ENCODE results near the gene MAPKBP1. TPM values are rescaled to one million over a fixed set of nuclear protein-coding genes. Genes with fewer than 3 reads are reported as not detected.
A peak's percentile ranks its signal among the peaks of the same experiment; 100 is the strongest.

MAPKBP1 gene
- total and polyA plus RNA-seq, 2 of the 8 experiments (the other 6 are each of a cell fraction or from before 2014, with no cell fraction given): 4.3 to 11.3 TPM

- TF ChIP-seq CREB1 (IDR thresholded peaks at IDR 0.05): peak; percentile 74
- no peak for TF ChIP-seq EZH2 (IDR thresholded peaks at IDR 0.05; ENCODE audit: low read depth, low read length, severe bottlenecking)
- TF ChIP-seq GABPA (IDR thresholded peaks at IDR 0.05; ENCODE audit: borderline replicate concordance, insufficient read depth, low read length): 0 out of 2 replicates have a peak, but pooled peaks have one; percentile 9
- TF ChIP-seq TBP (IDR thresholded peaks at IDR 0.05; ENCODE audit: low read depth, low read length): peak; percentile 76
- peak; percentile 54; the same call in 1 of the 2 replicates for TF ChIP-seq POLR2AphosphoS5 (IDR thresholded peaks at IDR 0.05; ENCODE audit: low read depth, low read length)
- TF ChIP-seq ASH2L (IDR thresholded peaks at IDR 0.05; ENCODE audit: low read length): peak; percentile 54
- no peak for TF ChIP-seq KDM1A (IDR thresholded peaks at IDR 0.05; ENCODE audit: borderline replicate concordance, low read length)
- TF ChIP-seq CTCF (IDR thresholded peaks at IDR 0.05; ENCODE audit: control extremely low read depth in 1 of 3, insufficient read depth in 1 of 3, low read depth in 1 of 3, low read length in 3 of 3): peak; percentile 84 to 98 (median 87)
- peak; percentile 98 for TF ChIP-seq SRF (IDR thresholded peaks at IDR 0.05; ENCODE audit: low read depth, low read length)
- TF ChIP-seq RAD21 (IDR thresholded peaks at IDR 0.05 in 1 of 2, conservative IDR thresholded peaks at IDR 0.05 in 1 of 2; ENCODE audit: low read depth in 2 of 2, low read length in 2 of 2): peak; percentile 63 to 69
- TF ChIP-seq CHD2 (IDR thresholded peaks at IDR 0.05; ENCODE audit: low read length): no peak
- peak; percentile 44 for TF ChIP-seq BACH1 (IDR thresholded peaks at IDR 0.05; ENCODE audit: low read length)
- TF ChIP-seq HDAC6 (IDR thresholded peaks at IDR 0.05; ENCODE audit: low read depth, low read length): no peak
These were observed at the start of gene MAPKBP1 (continued) for GRCh38 chr15:41774062-41774881.

Measured in H1 (cell line).